HG03457 (cell line): ENCODE results near the gene HPSE.

Experiments used
- ATAC-seq: cut with Tn5 transposase; IDR thresholded peaks from one replicate; pipeline ENCODE4 v1.9.1; 2021; ENCODE audit warnings: moderate number of reproducible peaks; ENCODE audit not compliant: unreplicated experiment

Gene HPSE

DNA sequence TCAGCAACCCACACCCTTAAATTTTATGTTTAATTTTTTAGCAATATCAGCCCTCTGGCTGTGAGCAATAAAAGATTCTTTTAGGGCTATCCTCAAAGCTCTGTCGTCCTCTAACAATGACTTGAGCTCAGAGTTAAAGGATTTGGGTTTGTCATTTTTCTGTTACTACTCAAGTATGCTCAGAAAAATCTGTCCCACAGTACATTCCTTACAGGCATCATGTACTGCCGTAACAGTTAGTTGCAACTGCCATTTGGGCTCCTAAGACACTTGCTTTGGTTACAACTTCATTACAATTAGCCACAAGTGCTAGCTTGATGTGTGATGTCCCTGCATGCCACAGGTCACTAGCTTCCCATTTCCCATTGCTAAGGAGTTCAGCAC lies 83.2 kb downstream of the HPSE start:
- no peak for ATAC-seq

DNA sequence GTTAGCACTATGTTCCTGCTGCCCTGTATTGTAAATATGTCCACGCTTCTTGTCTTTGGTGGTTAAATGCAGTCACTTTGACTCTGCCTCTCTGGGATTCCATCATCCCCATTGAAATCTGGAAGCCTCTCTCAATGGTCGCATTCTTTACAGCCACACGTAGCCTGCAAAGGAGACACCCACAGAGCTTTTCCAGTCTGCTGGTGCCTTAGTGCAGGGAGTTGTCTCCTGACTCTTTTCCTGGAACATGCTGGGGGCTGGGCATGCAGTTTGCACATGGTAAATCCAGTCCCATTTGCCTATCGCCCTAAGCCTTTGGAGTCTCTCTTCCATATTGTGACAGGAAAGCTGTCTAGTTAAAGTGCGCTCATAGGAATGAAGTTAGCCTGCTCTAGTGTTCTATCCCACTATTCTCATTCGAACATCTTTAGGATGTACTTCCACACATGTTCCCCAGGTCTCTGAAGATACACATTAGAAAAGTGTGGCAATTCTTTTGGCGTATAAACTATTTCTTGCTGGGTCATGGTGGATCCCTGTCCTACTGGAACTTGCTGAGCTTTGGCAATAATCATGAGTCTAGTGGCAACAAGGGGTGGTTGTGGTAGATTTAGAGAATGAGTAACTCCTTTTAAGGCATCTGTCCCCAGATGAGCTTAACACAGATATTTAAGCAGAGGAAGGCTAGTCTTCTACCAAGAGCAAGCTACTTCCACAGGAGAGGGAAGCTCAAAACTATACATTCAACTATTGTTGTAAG lies 83.8 kb downstream of the HPSE start:
- ATAC-seq, result no peak

DNA sequence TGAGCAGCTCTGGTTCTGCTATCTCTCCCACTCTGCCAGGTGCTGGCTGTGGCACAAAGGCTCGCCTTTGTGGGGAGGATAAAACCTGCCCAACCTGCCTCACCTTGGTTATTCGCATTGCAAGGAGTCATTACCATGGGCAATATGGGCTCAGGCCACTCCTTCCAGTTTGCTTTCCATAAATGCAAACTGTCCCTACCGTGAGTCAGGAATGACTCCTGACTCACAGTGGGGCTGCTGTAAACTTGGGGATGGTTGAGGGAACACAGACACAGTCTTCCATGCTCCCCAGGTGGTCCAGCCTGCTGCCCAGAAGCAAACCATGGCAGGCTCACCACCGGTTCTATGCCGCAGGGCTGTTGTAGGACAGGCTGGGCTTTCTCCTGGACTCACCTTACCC lies 86.2 kb downstream of the HPSE start:
- ATAC-seq, result no peak

DNA sequence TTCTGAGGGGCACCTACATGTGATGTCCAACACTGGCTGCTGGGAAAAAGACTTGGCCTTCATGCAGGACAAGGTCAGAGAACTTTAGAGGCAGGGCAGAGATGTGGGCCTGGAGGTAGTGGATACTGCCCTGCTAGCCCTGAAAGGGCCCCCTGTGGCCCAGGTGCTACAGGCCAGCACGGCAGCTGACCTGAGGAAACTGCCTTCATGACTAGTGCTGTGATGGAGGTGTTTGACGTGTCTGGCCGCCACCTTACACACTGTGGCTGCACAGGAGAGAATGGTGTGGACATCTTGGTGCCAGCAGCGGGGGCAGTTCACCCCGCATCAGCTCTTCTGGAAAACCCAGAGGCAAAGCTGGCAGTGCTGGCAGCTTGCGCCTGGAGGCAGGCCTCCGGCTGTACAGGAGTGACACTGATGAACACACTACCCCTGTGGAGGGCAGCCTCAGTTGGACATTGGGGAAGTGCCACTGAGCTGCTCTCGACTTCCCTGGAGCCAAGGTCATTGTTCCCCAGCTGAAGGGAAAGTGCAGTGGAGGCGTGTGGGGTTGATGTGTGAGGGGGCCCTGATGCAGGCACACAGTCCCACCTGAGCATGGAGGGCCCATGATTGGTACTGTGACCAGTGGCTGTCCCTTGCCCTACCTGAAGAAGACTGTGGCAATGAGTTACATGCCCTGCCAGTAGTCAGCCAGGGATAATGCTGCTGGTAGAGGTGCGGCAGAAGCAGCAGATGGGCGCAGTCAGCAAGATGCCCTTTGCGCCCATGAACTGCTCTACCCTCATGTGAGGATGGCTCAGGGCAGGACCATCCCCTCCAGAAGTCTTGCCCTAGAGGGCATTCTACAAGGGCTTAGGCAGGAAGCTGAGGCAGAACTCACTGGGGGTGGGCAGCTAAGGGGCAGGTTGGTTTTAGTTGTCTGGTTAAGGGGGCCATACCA lies 87.0 kb downstream of the HPSE start:
- ATAC-seq, result no peak
